K562 (cell line): Measurements from ENCODE around the gene BEST2. TPM values are rescaled to one million over a fixed set of nuclear protein-coding genes. Genes with fewer than 3 reads are reported as not detected.
A peak's percentile ranks its signal among the peaks of the same experiment; 100 is the strongest.

ENCODE experiments used
- CCNT2 ChIP-seq: IDR thresholded peaks from 2 replicates; pipeline ENCODE4 v1.6.1; 2011; ENCODE audit warnings: borderline replicate concordance, low read depth, mild to moderate bottlenecking, moderate library complexity, mixed read lengths, low read length; ENCODE audit not compliant: insufficient read length; ENCODE audit errors: extremely low read depth
- CREB3 ChIP-seq: fragments of 450-650 bp; conservative IDR thresholded peaks from 2 replicates; pipeline ENCODE4 v1.6.1; 2016; ENCODE audit warnings: missing genetic modification characterization, low read depth, mild to moderate bottlenecking, missing compliant biosample characterization, moderate library complexity
- ELF2 ChIP-seq: fragments of 250-450 bp; sonication (Bioruptor Pico); IDR thresholded peaks from 2 replicates; pipeline ENCODE4 v1.5.0; 2021; ENCODE audit warnings: mild to moderate bottlenecking
- ETV5 ChIP-seq: sonication (generic); formaldehyde crosslinking; IDR thresholded peaks from 2 replicates; pipeline ENCODE4 v1.4.0; 2020; ENCODE audit warnings: low read depth, mild to moderate bottlenecking, missing genetic modification reagents
- HDAC2 ChIP-seq: fragments of 450-650 bp; IDR thresholded peaks from 2 replicates; pipeline ENCODE4 v1.6.1; 2016; ENCODE audit warnings: mild to moderate bottlenecking
- MYC ChIP-seq, 2 experiments: fragments of 250-450 bp in 1 of 2; sonication (Bioruptor Pico) in 1 of 2; IDR thresholded peaks; 2 replicates each; pipeline versions ENCODE4 v1.5.1 to v1.6.1; 2012 to 2021; ENCODE audit warnings: low read depth in 2 of 2, borderline replicate concordance in 1 of 2, improper control_type of control experiment in 1 of 2, low read length in 1 of 2, mild to moderate bottlenecking in 1 of 2, moderate library complexity in 1 of 2
- NCOR1 ChIP-seq: fragments of 450-650 bp; IDR thresholded peaks from 2 replicates; pipeline ENCODE4 v1.6.1; 2016; ENCODE audit warnings: mild to moderate bottlenecking, moderate library complexity
- NEUROD1 ChIP-seq: fragments of 150-350 bp; IDR thresholded peaks from 2 replicates; pipeline ENCODE4 v1.6.1; 2014; ENCODE audit warnings: borderline replicate concordance, low read length, low read depth; ENCODE audit not compliant: partially characterized antibody
- PHF20 ChIP-seq: fragments of 450-650 bp; IDR thresholded peaks from 2 replicates; pipeline ENCODE4 v1.6.1; 2018; ENCODE audit not compliant: partially characterized antibody
- RFX5 ChIP-seq: IDR thresholded peaks from 2 replicates; pipeline ENCODE4 v1.6.1; 2011; ENCODE audit warnings: low read depth, mild to moderate bottlenecking, improper control_type of control experiment, low read length
- SAFB2 ChIP-seq: fragments of 200-400 bp; formaldehyde crosslinking; IDR thresholded peaks from 2 replicates; pipeline ENCODE4 v1.6.1; 2018; ENCODE audit warnings: borderline replicate concordance, low read length, low read depth, moderate library complexity; ENCODE audit not compliant: severe bottlenecking
- TAF15 ChIP-seq: fragments of 200-400 bp; formaldehyde crosslinking; IDR thresholded peaks from 2 replicates; pipeline ENCODE4 v1.6.1; 2017; ENCODE audit warnings: mild to moderate bottlenecking, low read depth, low read length, moderate library complexity
- TBP ChIP-seq: optimal IDR thresholded peaks from 2 replicates; pipeline ENCODE3; 2011; ENCODE audit warnings: low read depth, low read length, improper control_type of control experiment
- TFAP4 ChIP-seq: sonication (generic); formaldehyde crosslinking; IDR thresholded peaks from 2 replicates; pipeline ENCODE4 v1.8.0; 2022; ENCODE audit warnings: missing genetic modification reagents, mild to moderate bottlenecking, moderate library complexity, borderline replicate concordance
- TFE3 ChIP-seq: fragments of 450-650 bp; formaldehyde crosslinking; IDR thresholded peaks from 2 replicates; pipeline ENCODE4 v1.4.0; 2020; ENCODE audit warnings: mild to moderate bottlenecking, mixed read lengths
- ZHX1 ChIP-seq: fragments of 150-350 bp; conservative IDR thresholded peaks from 2 replicates; pipeline ENCODE4 v1.6.1; 2014; ENCODE audit warnings: low read length
- ZNF707 ChIP-seq: fragments of 250-450 bp; sonication (Bioruptor Pico); conservative IDR thresholded peaks from 2 replicates; pipeline ENCODE4 v1.8.0; 2022; ENCODE audit warnings: inconsistent platforms, mild to moderate bottlenecking, moderate library complexity
- polyA plus RNA-seq, 8 experiments: library from polyadenylated mRNA; depleted of rRNA in 4 of 8; stranded (reverse) in 5 of 8; unstranded in 3 of 8; fragments of >200 nt; fragmentation: Nextera tagmentation in 2 of 8; fragmentation: Illumina TruSeq in 1 of 8; extraction: Ambion mirVana in 2 of 8; extraction: Trizol in 1 of 8; gene quantifications; 2 replicates each; pipeline versions ENCODE4 v1.2.1 to v1.2.3, GENCODE V29; 2011 to 2014; ENCODE audit warnings: inconsistent platforms in 1 of 8, missing spikeins in 1 of 8
- total RNA-seq, 7 experiments: library from RNA; depleted of rRNA in 6 of 7; stranded (reverse); fragments of >200 nt in 6 of 7; fragmentation: Illumina TruSeq in 2 of 7; extraction: Trizol in 2 of 7; gene quantifications; 2 replicates each; pipeline versions ENCODE4 v1.2.1 to v1.2.3, GENCODE V29; 2011 to 2021; ENCODE audit warnings: low replicate concordance in 1 of 7

Gene BEST2
- total and polyA plus RNA-seq, 9 of the 15 experiments (the other 6 are each of a cell fraction or from before 2014, with no cell fraction given) = not detected

GRCh38 chr19:12801466-12802266 is 50.1 kb downstream of the BEST2 start, which contains the start of the genes PRDX2 and THSD8 (continued):
- peak; percentile 69 for TF ChIP-seq NEUROD1
- peak; percentile 78 for TF ChIP-seq MYC (IDR thresholded peaks at IDR 0.05; ENCODE audit: low read depth, low read length)
- TF ChIP-seq MYC (CRISPR knock-in tag; IDR thresholded peaks at IDR 0.05; ENCODE audit: borderline replicate concordance, low read depth) = peak; percentile 73; the same call in 1 of the 2 replicates
- no peak for TF ChIP-seq SAFB2
- 0 out of 2 replicates have a peak, but pooled peaks have one; percentile 21 for TF ChIP-seq ZNF707
- TF ChIP-seq TAF15 = no peak
- TF ChIP-seq CCNT2 = peak; percentile 93
- TF ChIP-seq PHF20 = peak; percentile 29
- no peak for TF ChIP-seq TFE3 (CRISPR knock-in tag)
- peak; percentile 90 for TF ChIP-seq TFAP4 (CRISPR knock-in tag)
- peak; percentile 20; the same call in 1 of the 2 replicates for TF ChIP-seq ETV5
- no peak for TF ChIP-seq CREB3 (tag)
- TF ChIP-seq TBP = peak; percentile 95
- peak; percentile 63; the same call in 1 of the 2 replicates for TF ChIP-seq ZHX1
- TF ChIP-seq ELF2 (CRISPR knock-in tag) = no peak
- no peak for TF ChIP-seq NCOR1
- TF ChIP-seq HDAC2 = peak; percentile 21; the same call in 1 of the 2 replicates
- TF ChIP-seq RFX5 = no peak
